Keratinocyte (primary cell): Measurements from ENCODE around the gene SREBF1. TPM values are rescaled to one million over a fixed set of nuclear protein-coding genes. Genes with fewer than 3 reads are reported as not detected.

Experiments
- DNase-seq: peaks from one replicate; pipeline ENCODE4 v3.0.0-alpha.2; 2011; ENCODE audit warnings: low read depth, missing footprints, low spot score
- FAIRE-seq: peaks from 2 replicates; lab custom pipeline; 2011; peaks lifted over from hg19 to GRCh38; lab: Jason Lieb, UNC
- H2AFZ ChIP-seq: 2 replicates; pipeline ENCODE4 v1.6.0; 2012; ENCODE audit warnings: low read length, control low read depth, inconsistent platforms; ENCODE audit not compliant: control insufficient read depth
- H3K27ac ChIP-seq: 2 replicates; pipeline ENCODE4 v1.5.1; 2011; ENCODE audit warnings: low read length; ENCODE audit not compliant: control insufficient read depth, insufficient read depth
- H3K27me3 ChIP-seq: 3 replicates; pipeline ENCODE4 v1.6.0; 2011; ENCODE audit warnings: low read length; ENCODE audit not compliant: control insufficient read depth, insufficient read depth; ENCODE audit errors: extremely low read depth
- H3K36me3 ChIP-seq, 2 experiments: 2 replicates in 1 of 2; 3 replicates in 1 of 2; pipeline ENCODE4 v1.5.1; 2011; ENCODE audit warnings: low read length in 2 of 2, mild to moderate bottlenecking in 1 of 2; ENCODE audit not compliant: control insufficient read depth in 2 of 2, insufficient read depth in 2 of 2; ENCODE audit errors: extremely low read depth in 1 of 2
- H3K4me1 ChIP-seq: 3 replicates; pipeline ENCODE4 v1.5.1; 2011; ENCODE audit warnings: low read length; ENCODE audit not compliant: control insufficient read depth, insufficient read depth; ENCODE audit errors: extremely low read depth
- H3K4me2 ChIP-seq: 3 replicates; pipeline ENCODE4 v1.6.0; 2011; ENCODE audit warnings: low read depth, low read length; ENCODE audit not compliant: control insufficient read depth, insufficient read depth; ENCODE audit errors: extremely low read depth
- H3K4me3 ChIP-seq, 3 experiments: fragments of 200-600 bp in 1 of 3; sonication (generic) in 1 of 3; 2 replicates in 2 of 3; 3 replicates in 1 of 3; pipeline ENCODE4 v1.5.1; 2011 to 2016; ENCODE audit warnings: low read length in 3 of 3, mild to moderate bottlenecking in 3 of 3, control low read depth in 2 of 3, inconsistent platforms in 1 of 3, low read depth in 1 of 3, mixed read lengths in 1 of 3, mixed run types in 1 of 3, moderate library complexity in 1 of 3; ENCODE audit not compliant: control insufficient read depth in 2 of 3, insufficient read depth in 2 of 3; ENCODE audit errors: extremely low read depth in 1 of 3
- H3K79me2 ChIP-seq: 2 replicates; pipeline ENCODE4 v1.6.0; 2012; ENCODE audit warnings: low read length; ENCODE audit not compliant: control insufficient read depth, insufficient read depth
- H3K9ac ChIP-seq: 3 replicates; pipeline ENCODE4 v1.6.0; 2011; ENCODE audit warnings: low read length; ENCODE audit not compliant: control insufficient read depth, insufficient read depth; ENCODE audit errors: extremely low read depth
- H3K9me1 ChIP-seq: 3 replicates; pipeline ENCODE4 v1.6.0; 2011; ENCODE audit warnings: low read length; ENCODE audit not compliant: control insufficient read depth, insufficient read depth; ENCODE audit errors: extremely low read depth
- H3K9me3 ChIP-seq: 2 replicates; pipeline ENCODE4 v1.5.1; 2012; ENCODE audit warnings: low read depth, low read length; ENCODE audit not compliant: control insufficient read depth
- H4K20me1 ChIP-seq: 3 replicates; pipeline ENCODE4 v1.6.0; 2011; ENCODE audit warnings: low read length; ENCODE audit not compliant: control insufficient read depth, insufficient read depth; ENCODE audit errors: extremely low read depth
- EZH2 ChIP-seq: IDR thresholded peaks from one replicate; pipeline ENCODE4 v1.6.1; 2012; ENCODE audit warnings: inconsistent platforms, mild to moderate bottlenecking, low read length, moderate library complexity
- dilution Hi-C: fragments of 300-500 bp; cut with MboI; formaldehyde crosslinking; loops from one replicate; pipeline ENCODE4 v1.7.0; 2020; ENCODE audit warnings: low sequenced_read_pairs; ENCODE audit not compliant: extremely low pct_ligation_motif_present
- polyA plus RNA-seq, 5 experiments: library from polyadenylated mRNA; depleted of rRNA in 3 of 5; stranded (reverse) in 3 of 5; stranded (forward) in 1 of 5; unstranded in 1 of 5; fragments of >200 nt; gene quantifications; 1 replicate in 1 of 5; 2 replicates in 3 of 5; 3 replicates in 1 of 5; pipeline versions ENCODE4 v1.2.1 to v1.2.3, GENCODE V29; 2011 to 2012; ENCODE audit warnings: missing spikeins in 2 of 5, low read depth in 1 of 5, low replicate concordance in 1 of 5
- TF ChIP-seq, protein P1 (sequence below), 3 experiments: IDR thresholded peaks in 1 of 3; conservative IDR thresholded peaks in 1 of 3; optimal IDR thresholded peaks in 1 of 3; 2 replicates in 2 of 3; 3 replicates in 1 of 3; pipeline versions ENCODE3 to v1.5.1; 2011; ENCODE audit warnings: low read length in 3 of 3, mild to moderate bottlenecking in 3 of 3, moderate library complexity in 2 of 3, control low read depth in 1 of 3, inconsistent platforms in 1 of 3; ENCODE audit not compliant: insufficient read depth in 2 of 3; ENCODE audit errors: extremely low read depth in 1 of 3

Gene SREBF1
- polyA plus RNA-seq, 1 donor (not counting 4 experiments of a cell fraction or from before 2014, with no cell fraction given), result 51.7 TPM

DNA sequence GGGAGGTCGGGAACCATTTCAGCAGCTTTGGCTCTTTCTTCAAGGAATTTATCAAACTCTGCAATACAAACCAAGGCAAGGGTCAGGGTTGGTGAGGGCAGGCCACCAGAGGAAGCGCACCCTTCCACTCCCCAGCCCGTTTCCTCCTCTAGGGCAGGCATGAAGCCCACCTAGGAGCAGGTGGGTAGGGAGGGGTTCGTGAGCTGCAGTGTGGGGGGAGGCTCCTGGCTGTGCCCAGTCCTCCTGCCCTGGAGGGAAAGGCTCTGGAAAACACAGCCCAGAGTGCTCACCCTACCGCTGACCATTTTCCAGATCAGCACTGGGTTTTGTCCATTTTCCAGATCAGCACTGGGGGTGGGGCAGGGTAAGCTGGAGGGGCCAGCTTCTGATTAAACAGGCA, 10.9 kb upstream of the SREBF1 start:
- no peaks in the 10 kb centered on the region for H3K9me3 ChIP-seq
- H3K4me3 ChIP-seq, result no peak overlapping the region
- H3K9me1 ChIP-seq, result no peaks in the 10 kb centered on the region
- no peaks in the 10 kb centered on the region for H3K79me2 ChIP-seq
- no peak overlapping the region for H3K27ac ChIP-seq
- no peak overlapping the region for H2AFZ ChIP-seq
- no peak for DNase-seq
- FAIRE-seq, result no peak
- peaks cover 10 to 12% of the 10 kb centered on the region in 2 experiments for H3K36me3 ChIP-seq
- peaks cover 15% of the 10 kb centered on the region for H3K4me1 ChIP-seq
- no peaks in the 10 kb centered on the region for H3K27me3 ChIP-seq
- no peaks in the 10 kb centered on the region for H4K20me1 ChIP-seq
- TF ChIP-seq EZH2, result no peak
- TF ChIP-seq, protein P1, sequence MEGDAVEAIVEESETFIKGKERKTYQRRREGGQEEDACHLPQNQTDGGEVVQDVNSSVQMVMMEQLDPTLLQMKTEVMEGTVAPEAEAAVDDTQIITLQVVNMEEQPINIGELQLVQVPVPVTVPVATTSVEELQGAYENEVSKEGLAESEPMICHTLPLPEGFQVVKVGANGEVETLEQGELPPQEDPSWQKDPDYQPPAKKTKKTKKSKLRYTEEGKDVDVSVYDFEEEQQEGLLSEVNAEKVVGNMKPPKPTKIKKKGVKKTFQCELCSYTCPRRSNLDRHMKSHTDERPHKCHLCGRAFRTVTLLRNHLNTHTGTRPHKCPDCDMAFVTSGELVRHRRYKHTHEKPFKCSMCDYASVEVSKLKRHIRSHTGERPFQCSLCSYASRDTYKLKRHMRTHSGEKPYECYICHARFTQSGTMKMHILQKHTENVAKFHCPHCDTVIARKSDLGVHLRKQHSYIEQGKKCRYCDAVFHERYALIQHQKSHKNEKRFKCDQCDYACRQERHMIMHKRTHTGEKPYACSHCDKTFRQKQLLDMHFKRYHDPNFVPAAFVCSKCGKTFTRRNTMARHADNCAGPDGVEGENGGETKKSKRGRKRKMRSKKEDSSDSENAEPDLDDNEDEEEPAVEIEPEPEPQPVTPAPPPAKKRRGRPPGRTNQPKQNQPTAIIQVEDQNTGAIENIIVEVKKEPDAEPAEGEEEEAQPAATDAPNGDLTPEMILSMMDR (optimal IDR thresholded peaks at IDR 0.05 in 1 of 3, IDR thresholded peaks at IDR 0.05 in 1 of 3, conservative IDR thresholded peaks at IDR 0.05 in 1 of 3; ENCODE audit: extremely low read depth in 1 of 3, insufficient read depth in 2 of 3, low read length in 3 of 3), result no peak
- dilution Hi-C loops, result no loop called here
- H3K4me2 ChIP-seq, result no peak overlapping the region
- no peak overlapping the region for H3K9ac ChIP-seq

DNA sequence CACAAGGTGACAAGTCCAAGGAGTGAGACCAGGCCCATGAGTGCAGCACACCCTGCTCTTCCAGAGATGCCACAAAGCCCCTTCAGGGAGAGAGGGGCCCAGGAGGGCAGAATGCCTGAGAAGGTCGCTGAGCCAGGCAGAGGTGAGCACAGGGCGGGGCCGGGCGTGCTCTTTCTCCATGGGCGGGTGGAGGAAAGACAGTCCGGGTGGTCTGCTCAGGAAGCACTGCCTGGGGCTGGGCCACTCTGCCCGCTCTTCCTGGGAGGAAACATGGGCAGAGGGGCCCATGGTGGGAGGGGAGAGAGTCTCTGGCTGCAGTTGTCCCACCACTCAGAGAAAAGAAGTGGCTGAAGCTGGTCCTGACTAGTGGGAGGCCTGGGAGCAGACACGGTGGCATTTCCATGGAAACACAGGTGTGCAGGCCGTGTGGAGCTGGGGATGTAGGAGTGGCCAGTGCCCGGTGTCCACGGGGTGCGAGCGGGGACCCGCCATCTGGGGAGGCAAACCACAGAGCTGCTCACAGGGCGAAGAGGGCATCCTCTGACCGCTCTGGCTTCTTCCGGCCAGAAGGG, 10.4 kb upstream of the SREBF1 start:
- H3K9ac ChIP-seq, result no peak overlapping the region
- no peak overlapping the region for H3K27ac ChIP-seq
- H3K36me3 ChIP-seq, result peaks cover 10 to 12% of the 10 kb centered on the region in 2 experiments
- no peak overlapping the region for H2AFZ ChIP-seq
- no peak overlapping the region for H3K4me2 ChIP-seq
- no peaks in the 10 kb centered on the region for H3K79me2 ChIP-seq
- FAIRE-seq, result no peak
- H3K27me3 ChIP-seq, result no peaks in the 10 kb centered on the region
- DNase-seq, result no peak
- no peaks in the 10 kb centered on the region for H3K9me3 ChIP-seq
- H4K20me1 ChIP-seq, result no peaks in the 10 kb centered on the region
- H3K4me1 ChIP-seq, result peaks cover 20% of the 10 kb centered on the region
- no peaks in the 10 kb centered on the region for H3K9me1 ChIP-seq
- no peak overlapping the region for H3K4me3 ChIP-seq
- dilution Hi-C loops, result no loop called here
- no peak for TF ChIP-seq EZH2
- TF ChIP-seq, protein P1 (optimal IDR thresholded peaks at IDR 0.05 in 1 of 3, IDR thresholded peaks at IDR 0.05 in 1 of 3, conservative IDR thresholded peaks at IDR 0.05 in 1 of 3; ENCODE audit: extremely low read depth in 1 of 3, insufficient read depth in 2 of 3, low read length in 3 of 3), result no peak
